Peyer's patch (tissue), 4 donors: ENCODE measurements around the gene MAG. TPM values are rescaled to one million over a fixed set of nuclear protein-coding genes. Genes with fewer than 3 reads are reported as not detected.

Source experiments
- DNase-seq, 3 donors: peaks; one replicate each; pipeline ENCODE4 v3.0.0-alpha.2; 2017 to 2019
- H3K27ac ChIP-seq, 4 donors: fragments of 200-600 bp; sonication (generic); one replicate each; pipeline ENCODE4 v1.5.1; 2016 to 2019
- H3K27me3 ChIP-seq, 2 donors: fragments of 200-600 bp; sonication (generic); one replicate each; pipeline ENCODE4 v1.5.1; 2019
- H3K36me3 ChIP-seq, 3 donors: fragments of 200-600 bp; sonication (generic); one replicate each; pipeline ENCODE4 v1.5.1; 2016 to 2019
- H3K4me1 ChIP-seq, 4 donors: fragments of 200-600 bp; sonication (generic); one replicate each; pipeline ENCODE4 v1.5.1; 2016 to 2019
- H3K4me3 ChIP-seq, 4 donors: fragments of 200-600 bp; sonication (generic); 1 replicate in 3 of 4; 2 replicates in 1 of 4; pipeline ENCODE4 v1.5.1; 2016 to 2019; ENCODE audit warnings: mild to moderate bottlenecking in 1 of 4
- H3K9me3 ChIP-seq, 4 donors: fragments of 200-600 bp; sonication (generic); one replicate each; pipeline ENCODE4 v1.5.1; 2016 to 2019; ENCODE audit warnings: mild to moderate bottlenecking in 1 of 4
- POLR2A ChIP-seq, 2 donors: fragments of 450-650 bp; IDR thresholded peaks; one replicate each; pipeline ENCODE4 v1.5.1; 2017; ENCODE audit warnings: antibody characterized with exemption in 2 of 2, mild to moderate bottlenecking in 2 of 2, moderate library complexity in 2 of 2
- total RNA-seq, 4 donors: library from RNA; depleted of rRNA; stranded (reverse); fragments of >200 nt; gene quantifications; one replicate each; pipeline ENCODE4 v1.1.0, GENCODE V29; 2016
- TF ChIP-seq, protein P1 (sequence below), 6 experiments: fragments of 450-650 bp in 4 of 6; fragments of 200-600 bp in 2 of 6; sonication (generic) in 1 of 6; IDR thresholded peaks; one replicate each; pipeline ENCODE4 v1.5.1; 2017 to 2019; ENCODE audit warnings: antibody characterized with exemption in 6 of 6, mild to moderate bottlenecking in 3 of 6, moderate library complexity in 1 of 6

The MAG gene
- total RNA-seq, 4 donors from 2014 or later: 3.8 TPM; not detected in 3

DNA sequence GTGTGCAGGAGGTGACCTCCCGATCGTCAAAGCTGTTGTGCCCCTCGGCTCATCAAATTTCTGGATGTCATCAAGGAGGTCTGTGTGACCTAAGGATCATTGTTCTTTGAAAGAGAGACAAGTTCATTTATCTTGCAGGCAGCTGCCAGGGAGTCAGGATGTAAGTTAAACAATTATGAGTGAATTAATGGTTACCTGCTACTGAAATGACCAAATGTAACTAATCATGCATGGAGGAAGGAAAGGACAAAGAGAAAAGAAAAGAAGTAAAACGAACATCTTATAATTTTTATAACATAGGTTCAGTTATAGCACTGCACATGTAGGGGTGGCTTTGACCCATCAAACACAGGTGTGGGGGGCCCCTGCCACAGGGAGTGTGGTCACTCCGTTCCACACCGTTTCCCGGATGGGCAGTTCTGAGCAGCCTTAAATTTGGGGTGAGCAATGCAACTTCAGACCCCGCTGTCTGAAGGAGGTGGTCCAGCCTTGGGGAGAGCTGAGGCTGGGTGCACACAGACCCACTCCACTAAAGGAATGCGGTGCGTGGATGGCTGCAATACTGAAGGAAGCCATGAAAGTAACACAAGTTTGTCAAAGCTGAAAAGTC is 42.3 kb downstream of the MAG start:
- H3K27ac ChIP-seq: peak overlapping the region in 1 of 4 donors; percentile 46
- H3K4me1 ChIP-seq: peaks cover 0 to 7% (median 0%) of the 10 kb centered on the region in 4 donors
- no peaks in the 10 kb centered on the region for H3K9me3 ChIP-seq
- no peaks in the 10 kb centered on the region for H3K36me3 ChIP-seq
- DNase-seq: no peak
- TF ChIP-seq, protein P1, sequence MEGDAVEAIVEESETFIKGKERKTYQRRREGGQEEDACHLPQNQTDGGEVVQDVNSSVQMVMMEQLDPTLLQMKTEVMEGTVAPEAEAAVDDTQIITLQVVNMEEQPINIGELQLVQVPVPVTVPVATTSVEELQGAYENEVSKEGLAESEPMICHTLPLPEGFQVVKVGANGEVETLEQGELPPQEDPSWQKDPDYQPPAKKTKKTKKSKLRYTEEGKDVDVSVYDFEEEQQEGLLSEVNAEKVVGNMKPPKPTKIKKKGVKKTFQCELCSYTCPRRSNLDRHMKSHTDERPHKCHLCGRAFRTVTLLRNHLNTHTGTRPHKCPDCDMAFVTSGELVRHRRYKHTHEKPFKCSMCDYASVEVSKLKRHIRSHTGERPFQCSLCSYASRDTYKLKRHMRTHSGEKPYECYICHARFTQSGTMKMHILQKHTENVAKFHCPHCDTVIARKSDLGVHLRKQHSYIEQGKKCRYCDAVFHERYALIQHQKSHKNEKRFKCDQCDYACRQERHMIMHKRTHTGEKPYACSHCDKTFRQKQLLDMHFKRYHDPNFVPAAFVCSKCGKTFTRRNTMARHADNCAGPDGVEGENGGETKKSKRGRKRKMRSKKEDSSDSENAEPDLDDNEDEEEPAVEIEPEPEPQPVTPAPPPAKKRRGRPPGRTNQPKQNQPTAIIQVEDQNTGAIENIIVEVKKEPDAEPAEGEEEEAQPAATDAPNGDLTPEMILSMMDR (IDR thresholded peaks at IDR 0.05): no peak
- no peak for TF ChIP-seq POLR2A (IDR thresholded peaks at IDR 0.05)
- peak overlapping the region in 1 of 4 donors; percentile 3 for H3K4me3 ChIP-seq
- no peaks in the 10 kb centered on the region for H3K27me3 ChIP-seq

- no peaks in the 10 kb centered on the region for H3K27me3 ChIP-seq
- no peak for DNase-seq
- H3K9me3 ChIP-seq: no peaks in the 10 kb centered on the region
- TF ChIP-seq POLR2A (IDR thresholded peaks at IDR 0.05): no peak
- TF ChIP-seq, protein P1 (IDR thresholded peaks at IDR 0.05): no peak
- H3K36me3 ChIP-seq: no peaks in the 10 kb centered on the region
- peaks cover 0 to 7% (median 0%) of the 10 kb centered on the region in 4 donors for H3K4me1 ChIP-seq
- H3K4me3 ChIP-seq: no peak overlapping the region
- no peak overlapping the region for H3K27ac ChIP-seq
These were observed 44.4 kb downstream of the MAG start for GRCh38 chr19:35336166-35336955.

GRCh38 chr19:35337097-35337983 is 45.4 kb downstream of the MAG start:
- H3K4me1 ChIP-seq: peaks cover 0 to 7% (median 0%) of the 10 kb centered on the region in 4 donors
- DNase-seq: no peak
- H3K36me3 ChIP-seq: no peaks in the 10 kb centered on the region
- TF ChIP-seq POLR2A (IDR thresholded peaks at IDR 0.05): no peak
- TF ChIP-seq, protein P1 (IDR thresholded peaks at IDR 0.05): no peak
- no peak overlapping the region for H3K4me3 ChIP-seq
- no peaks in the 10 kb centered on the region for H3K9me3 ChIP-seq
- peak overlapping the region in 1 of 4 donors; percentile 10 for H3K27ac ChIP-seq
- no peaks in the 10 kb centered on the region for H3K27me3 ChIP-seq

DNA sequence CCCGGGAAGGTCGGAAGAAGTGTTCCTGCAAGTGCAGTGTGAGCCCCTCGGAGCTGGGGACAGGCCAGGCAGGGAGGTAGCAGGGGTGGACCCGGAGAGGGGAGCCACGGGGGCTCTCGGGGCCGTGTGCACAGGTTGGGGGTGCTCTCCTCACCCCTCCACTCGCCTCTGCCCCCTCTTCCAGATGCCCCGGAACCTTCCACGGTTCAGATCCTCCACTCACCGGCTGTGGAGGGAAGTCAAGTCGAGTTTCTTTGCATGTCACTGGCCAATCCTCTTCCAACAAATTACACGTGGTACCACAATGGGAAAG is 46.0 kb downstream of the MAG start:
- Histone ChIP-seq H3K36me3 (no peaks in the 10 kb centered on the region), H3K9me3 (no peaks in the 10 kb centered on the region), H3K4me3 (no peak overlapping the region), H3K27ac (no peak overlapping the region), H3K27me3 (no peaks in the 10 kb centered on the region), H3K4me1 (peaks cover 0 to 7% (median 0%) of the 10 kb centered on the region in 4 donors)
- TF ChIP-seq, protein P1 (IDR thresholded peaks at IDR 0.05): no peak
- no peak for TF ChIP-seq POLR2A (IDR thresholded peaks at IDR 0.05)
- no peak for DNase-seq

DNA sequence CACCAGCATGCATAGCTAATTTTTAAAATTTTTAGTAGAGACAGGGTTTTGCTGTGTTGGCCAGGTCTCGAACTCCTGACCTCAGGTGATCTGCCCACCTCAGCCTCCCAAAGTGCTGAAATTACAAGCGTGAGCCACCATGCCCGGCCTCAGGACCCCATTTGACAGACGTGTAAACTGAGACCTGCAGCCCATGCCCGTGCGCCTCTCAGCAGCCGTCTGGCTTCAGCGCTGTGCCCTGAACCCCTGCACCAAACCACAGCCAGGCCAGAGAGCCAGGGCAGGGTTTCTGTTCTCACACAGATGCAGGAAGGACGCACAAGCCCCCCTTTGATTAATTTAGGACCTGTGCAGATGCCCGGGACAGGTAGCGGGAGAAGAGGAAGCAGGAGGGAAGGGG is 48.5 kb downstream of the MAG start:
- no peaks in the 10 kb centered on the region for H3K9me3 ChIP-seq

More for the DNA sequence above, 48.5 kb downstream of the MAG start:
- TF ChIP-seq, protein P1 (IDR thresholded peaks at IDR 0.05): no peak
- TF ChIP-seq POLR2A (IDR thresholded peaks at IDR 0.05): no peak
- Histone ChIP-seq H3K4me1 (peaks cover 0 to 3% (median 0%) of the 10 kb centered on the region in 4 donors), H3K36me3 (no peaks in the 10 kb centered on the region), H3K4me3 (no peak overlapping the region), H3K27ac (no peak overlapping the region), H3K27me3 (no peaks in the 10 kb centered on the region)
- no peak for DNase-seq
